Chondrocyte (in vitro differentiated cells): ENCODE measurements around the gene PTPRQ. TPM values are rescaled to one million over a fixed set of nuclear protein-coding genes. Genes with fewer than 3 reads are reported as not detected.

Experiments used
- DNase-seq: peaks from one replicate; pipeline ENCODE4 v3.0.0; 2021; ENCODE audit warnings: mixed read lengths, low spot score
- H3K27ac Mint-ChIP-seq: one replicate; pipeline ENCODE4 v1.8.0; 2021; ENCODE audit warnings: mild to moderate bottlenecking, moderate library complexity, mixed read lengths; ENCODE audit not compliant: unreplicated experiment
- H3K27me3 Mint-ChIP-seq: 2 replicates; pipeline ENCODE4 v1.8.0; 2021; ENCODE audit warnings: low read depth, mixed read lengths
- H3K36me3 Mint-ChIP-seq: 2 replicates; pipeline ENCODE4 v1.8.0; 2021; ENCODE audit warnings: low read depth, mixed read lengths
- H3K4me1 Mint-ChIP-seq: 2 replicates; pipeline ENCODE4 v1.8.0; 2021; ENCODE audit warnings: low read depth, mild to moderate bottlenecking, mixed read lengths
- H3K4me3 Mint-ChIP-seq: one replicate; pipeline ENCODE4 v1.8.0; 2021; ENCODE audit warnings: mild to moderate bottlenecking, moderate library complexity, mixed read lengths; ENCODE audit not compliant: unreplicated experiment
- H3K9me3 Mint-ChIP-seq: 2 replicates; pipeline ENCODE4 v1.8.0; 2021; ENCODE audit warnings: low read depth, mixed read lengths
- CTCF ChIP-seq: fragments of 200-600 bp; sonication (generic); IDR thresholded peaks from 2 replicates; pipeline ENCODE4 v1.5.0; 2021; ENCODE audit warnings: antibody characterized with exemption, mild to moderate bottlenecking, moderate library complexity
- total RNA-seq: library from RNA; stranded (reverse); gene quantifications from 3 replicates; pipeline ENCODE4 v1.2.1, GENCODE V29; 2021

Gene PTPRQ
- total RNA-seq, 1 donor from 2014 or later = 0.10 TPM

GRCh38 chr12:80700327-80700726 lies 256.3 kb downstream of the PTPRQ start:
- no peaks in the 10 kb centered on the region for H3K36me3 Mint-ChIP-seq
- DNase-seq = no peak
- H3K27ac Mint-ChIP-seq = no peak overlapping the region
- no peak overlapping the region for H3K4me3 Mint-ChIP-seq
- no peak for TF ChIP-seq CTCF
- peaks cover 16% of the 10 kb centered on the region for H3K4me1 Mint-ChIP-seq
- peaks cover 10% of the 10 kb centered on the region for H3K27me3 Mint-ChIP-seq
- H3K9me3 Mint-ChIP-seq = no peaks in the 10 kb centered on the region

GRCh38 chr12:80701388-80701787 lies 257.4 kb downstream of the PTPRQ start:
- peaks cover 16% of the 10 kb centered on the region for H3K4me1 Mint-ChIP-seq
- no peaks in the 10 kb centered on the region for H3K9me3 Mint-ChIP-seq
- no peak overlapping the region for H3K27ac Mint-ChIP-seq
- H3K36me3 Mint-ChIP-seq = no peaks in the 10 kb centered on the region
- H3K4me3 Mint-ChIP-seq = no peak overlapping the region
- DNase-seq = no peak
- no peak for TF ChIP-seq CTCF
- H3K27me3 Mint-ChIP-seq = peaks cover 10% of the 10 kb centered on the region

GRCh38 chr12:80702889-80703805 lies 259.1 kb downstream of the PTPRQ start:
- no peak for DNase-seq
- Mint-ChIP-seq H3K9me3 (no peaks in the 10 kb centered on the region), H3K27me3 (peaks cover 16% of the 10 kb centered on the region), H3K27ac (peak overlapping the region; percentile 4), H3K4me1 (peaks cover 18% of the 10 kb centered on the region), H3K4me3 (no peak overlapping the region), H3K36me3 (no peaks in the 10 kb centered on the region)
- TF ChIP-seq CTCF = no peak

GRCh38 chr12:80704420-80704819 lies 260.4 kb downstream of the PTPRQ start:
- TF ChIP-seq CTCF = no peak
- Mint-ChIP-seq H3K9me3 (no peaks in the 10 kb centered on the region), H3K36me3 (peaks cover 4% of the 10 kb centered on the region), H3K4me1 (peaks cover 26% of the 10 kb centered on the region), H3K4me3 (no peak overlapping the region), H3K27me3 (peaks cover 20% of the 10 kb centered on the region), H3K27ac (no peak overlapping the region)
- no peak for DNase-seq

GRCh38 chr12:80707126-80707829 lies 263.2 kb downstream of the PTPRQ start, which contains the start of gene MYF6:
Gene MYF6 (plus strand): TSS chr12:80707634. CDS start chr12:80707720, 86 bp downstream.
- H3K4me1 Mint-ChIP-seq = peaks cover 22% of the 10 kb centered on the region
- no peak for DNase-seq

More at GRCh38 chr12:80707126-80707829, 263.2 kb downstream of the PTPRQ start, which contains the start of gene MYF6:
- Mint-ChIP-seq H3K4me3 (peak within 1 kb of the TSS; percentile 70), H3K27ac (no peak within 1 kb of the TSS), H3K9me3 (no peaks in the 10 kb centered on the region), H3K36me3 (peaks cover 4% of the 10 kb centered on the region), H3K27me3 (peaks cover 33% of the 10 kb centered on the region)
- no peak for TF ChIP-seq CTCF
